Suppressor macrophage treated with lipopolysaccharide for 4 hours (primary cell): Measurements from ENCODE around the gene ECEL1.
"Not testable (repeated sequence)": the region's sequence is repeated elsewhere in the genome, so short reads cannot be mapped to it uniquely, and the experiment has no call there.

ENCODE experiments used
- DNase-seq: peaks from one replicate; pipeline ENCODE4 v3.0.0-alpha.2; 2020

ECEL1 gene

GRCh38 chr2:232487385-232488096, at the start of gene ECEL1:
TSS of gene ECEL1 (minus strand) at chr2:232487834. CDS start at chr2:232486653, 1,181 bp downstream.
- DNase-seq: no peak

GRCh38 chr2:232537079-232537478, 49.4 kb upstream of the ECEL1 start:
- DNase-seq: no peak

GRCh38 chr2:232535761-232536530, 48.3 kb upstream of the ECEL1 start:
- no peak for DNase-seq

GRCh38 chr2:232534940-232535651, 47.5 kb upstream of the ECEL1 start:
- DNase-seq: no peak

GRCh38 chr2:232533944-232534710, 46.5 kb upstream of the ECEL1 start:
- DNase-seq: no peak

- not testable (repeated sequence) for DNase-seq
Observed at GRCh38 chr2:232532821-232533220, 45.2 kb upstream of the ECEL1 start.

- no peak for DNase-seq
Observed at GRCh38 chr2:232532419-232532818, 44.8 kb upstream of the ECEL1 start.

GRCh38 chr2:232530626-232531260, 43.1 kb upstream of the ECEL1 start:
- no peak for DNase-seq

GRCh38 chr2:232529806-232530547, 42.3 kb upstream of the ECEL1 start:
- no peak for DNase-seq

- DNase-seq: peak; percentile 30
Observed at GRCh38 chr2:232528746-232529460, 41.3 kb upstream of the ECEL1 start.

- DNase-seq: no peak
Observed at GRCh38 chr2:232527905-232528470, 40.4 kb upstream of the ECEL1 start.

- no peak for DNase-seq
Observed at GRCh38 chr2:232526372-232526941, 38.8 kb upstream of the ECEL1 start.

- DNase-seq: no peak
Observed at GRCh38 chr2:232525791-232526371, 38.2 kb upstream of the ECEL1 start, which contains the start of gene CHRND. TSS of gene CHRND (plus strand) at chr2:232526160. CDS start at chr2:232526216, 56 bp downstream.

- DNase-seq: no peak
Observed at GRCh38 chr2:232525199-232525598, 37.6 kb upstream of the ECEL1 start.

- DNase-seq: no peak
Observed at GRCh38 chr2:232524771-232525170, 37.1 kb upstream of the ECEL1 start.

GRCh38 chr2:232523682-232524597, 36.3 kb upstream of the ECEL1 start:
- peak; percentile 36 for DNase-seq

GRCh38 chr2:232523402-232523681, 35.7 kb upstream of the ECEL1 start:
- DNase-seq: no peak

GRCh38 chr2:232522623-232523401, 35.2 kb upstream of the ECEL1 start:
- DNase-seq: no peak
